RWPE1 (cell line): ENCODE measurements around the gene PGPEP1.
"Not testable (repeated sequence)": the region's sequence is repeated elsewhere in the genome, so short reads cannot be mapped to it uniquely, and the experiment has no call there.

Experiments used
- CTCF ChIA-PET: fragments of 350-600 bp; sonication (Branson Sonifier 250); formaldehyde crosslinking; extraction: SDS; loops from one replicate; lab custom pipeline; 2021; lab: Yijun Ruan, JAX
- POLR2A ChIA-PET: fragments of 400-600 bp; formaldehyde crosslinking; extraction: SDS; loops from one replicate; lab custom pipeline; 2020; ENCODE audit warnings: antibody characterized with exemption; ENCODE audit not compliant: low non-redundant PET; lab: Yijun Ruan, JAX
- DNase-seq: peaks from one replicate; pipeline ENCODE4 v3.0.0; 2012; ENCODE audit warnings: low spot score
- H3K27ac ChIP-seq: fragments of 450-650 bp; 2 replicates; pipeline ENCODE4 v1.5.1; 2017
- CTCF ChIP-seq: fragments of 450-650 bp; conservative IDR thresholded peaks from 2 replicates; pipeline ENCODE4 v1.5.1; 2017; ENCODE audit warnings: low read depth, mild to moderate bottlenecking

PGPEP1 gene

DNA sequence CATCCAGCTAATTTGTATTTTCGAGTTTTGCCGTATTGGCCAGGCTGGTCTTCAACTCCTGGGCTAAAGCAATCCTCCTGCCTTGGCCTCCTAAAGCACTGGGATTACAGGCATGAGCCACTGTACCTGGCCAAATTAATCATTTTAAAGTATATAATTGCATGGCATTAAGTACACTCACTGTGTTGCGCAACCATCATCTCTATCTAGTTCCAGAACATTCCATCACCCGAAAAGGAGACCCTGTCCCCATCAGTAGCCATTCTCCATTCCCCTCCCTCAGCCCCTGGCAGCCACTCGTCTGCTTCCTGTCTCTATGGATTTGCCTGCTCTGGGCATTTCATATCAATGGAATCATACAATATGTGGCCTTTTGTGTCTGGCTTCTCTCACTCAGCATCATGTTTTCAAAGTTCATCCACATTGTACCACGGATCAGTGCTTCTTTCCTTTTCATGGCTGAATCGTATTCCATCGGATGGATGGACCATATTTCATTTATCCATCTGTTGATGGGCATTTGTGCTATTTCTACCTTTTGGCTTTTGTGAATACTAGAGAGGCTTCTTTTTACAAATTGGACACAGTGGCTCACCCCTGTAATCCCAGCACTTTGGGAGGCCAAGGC lies 13.1 kb downstream of the PGPEP1 start:
- no peak for DNase-seq
- peak overlapping the region; percentile 13; the same call in 1 of the 2 replicates for H3K27ac ChIP-seq
- no peak for TF ChIP-seq CTCF
- ChIA-PET POLR2A (no interaction called here), CTCF (interaction anchor here (0.7 to 1.3 kb wide), 3 partner anchors 10 to 413 kb away, joined by 3 to 4 read pairs (median 3); no protein-coding TSS in a partner anchor)

DNA sequence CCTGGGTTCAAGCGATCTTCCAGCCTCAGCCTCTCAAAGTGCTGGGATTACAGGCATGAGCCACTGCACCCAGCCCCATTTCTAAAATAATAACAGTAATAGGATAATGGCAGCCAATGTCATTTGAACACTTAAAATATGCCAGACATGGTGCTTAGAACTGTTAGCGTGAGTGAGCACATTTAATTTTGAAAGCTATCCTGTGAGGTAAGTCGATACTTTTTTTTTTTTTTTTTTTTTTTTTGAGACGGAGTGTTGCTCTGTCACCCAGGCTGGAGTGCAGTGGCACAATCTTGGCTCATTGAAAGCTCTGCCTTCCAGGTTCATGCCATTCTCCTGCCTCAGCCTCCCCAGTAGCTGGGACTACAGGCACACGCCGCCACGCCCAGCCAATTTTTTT lies 14.3 kb downstream of the PGPEP1 start:
- POLR2A ChIA-PET, DNase-seq: not testable (repeated sequence)
- H3K27ac ChIP-seq, result 0 out of 2 replicates have a peak overlapping the region, but pooled peaks have one; percentile 59
- CTCF ChIA-PET, result interaction anchor here (0.8 kb wide), 1 partner anchor 1675 kb away, joined by 5 read pairs; no protein-coding TSS in a partner anchor

- CTCF ChIA-PET, result no interaction called here
- TF ChIP-seq CTCF, result no peak
- POLR2A ChIA-PET, result no interaction called here
- no peak for DNase-seq
- peak overlapping the region; percentile 59 for H3K27ac ChIP-seq
Observed at GRCh38 chr19:18357041-18357440, 16.6 kb downstream of the PGPEP1 start.

DNA sequence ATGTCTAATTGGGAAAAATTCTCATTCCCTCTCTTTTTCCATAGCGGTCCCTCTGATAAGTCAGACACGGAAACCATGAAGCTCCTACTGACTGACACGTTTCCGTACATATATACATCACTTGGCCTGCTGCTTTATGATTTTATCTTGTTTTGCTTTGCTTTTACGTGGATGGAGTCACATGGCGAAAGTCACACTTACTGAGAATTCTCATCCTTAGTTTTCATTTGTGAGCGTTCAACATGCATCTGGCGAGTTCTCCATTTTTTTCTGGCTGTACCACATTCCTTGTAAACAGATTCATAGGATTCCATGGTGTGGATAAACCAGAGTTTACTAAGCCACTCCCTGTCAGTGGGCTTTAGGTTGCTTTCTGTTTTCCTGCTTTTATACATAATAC lies 21.2 kb downstream of the PGPEP1 start:
- TF ChIP-seq CTCF, result no peak
- H3K27ac ChIP-seq, result peak overlapping the region; percentile 93; the same call in 1 of the 2 replicates
- no peak for DNase-seq
- CTCF ChIA-PET, result no interaction called here
- POLR2A ChIA-PET, result no interaction called here

DNA sequence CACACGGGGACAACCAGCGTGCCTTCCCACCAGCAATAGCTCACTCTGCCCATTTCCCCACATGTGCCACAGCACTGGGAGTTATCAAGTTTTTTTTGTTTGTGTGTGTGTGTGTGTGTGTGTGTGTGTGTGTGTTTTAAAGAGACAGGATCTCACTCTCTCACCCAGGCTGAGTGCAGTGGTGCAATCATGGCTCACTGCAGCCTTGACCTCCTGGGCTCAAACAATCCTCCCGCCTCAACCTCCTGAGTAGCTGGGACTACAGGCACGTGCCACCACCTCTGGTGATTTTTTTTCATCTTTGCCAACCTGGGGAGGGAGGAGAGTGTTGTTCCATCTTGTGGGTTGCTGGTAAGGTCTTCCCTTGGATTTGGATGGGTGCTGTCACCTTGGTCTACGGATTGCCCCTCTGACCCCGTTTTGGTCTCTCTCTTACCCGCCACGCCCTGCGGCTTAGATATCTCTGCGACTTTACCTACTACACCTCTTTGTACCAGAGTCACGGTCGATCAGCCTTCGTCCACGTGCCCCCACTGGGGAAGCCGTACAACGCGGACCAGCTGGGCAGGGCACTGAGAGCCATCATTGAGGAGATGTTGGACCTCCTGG lies 22.6 kb downstream of the PGPEP1 start:
- DNase-seq, result no peak
- ChIA-PET POLR2A (no interaction called here), CTCF (interaction anchor here (0.5 to 0.8 kb wide), 2 partner anchors 29 to 50 kb away, joined by 3 to 8 read pairs; no protein-coding TSS in a partner anchor)
- H3K27ac ChIP-seq, result peak overlapping the region; percentile 93
- TF ChIP-seq CTCF, result no peak

- CTCF ChIA-PET, result interaction anchor here (0.6 kb wide), 2 partner anchors 10 to 225 kb away, joined by 3 read pairs; no protein-coding TSS in a partner anchor
- TF ChIP-seq CTCF, result no peak
- POLR2A ChIA-PET, result interaction anchor here (0.9 to 1.1 kb wide), 2 partner anchors 22 to 82 kb away, joined by 3 read pairs; partner anchors contain the start of genes GDF15 and JUND
- peak overlapping the region; percentile 93 for H3K27ac ChIP-seq
- no peak for DNase-seq
Observed at GRCh38 chr19:18363787-18364186, 23.4 kb downstream of the PGPEP1 start.

GRCh38 chr19:18364277-18364825 lies 24.0 kb downstream of the PGPEP1 start:
- ChIA-PET CTCF (interaction anchor here (0.6 to 1.0 kb wide), 5 partner anchors 11 to 225 kb away, joined by 3 to 5 read pairs (median 3); partner anchors contain the start of gene GDF15), POLR2A (interaction anchor here (0.6 to 1.1 kb wide), 3 partner anchors 21 to 173 kb away, joined by 3 to 9 read pairs (median 3); partner anchors contain the start of genes GDF15 and JUND)
- not testable (repeated sequence) for DNase-seq
- H3K27ac ChIP-seq, result peak overlapping the region; percentile 93
